ENCODE results near the gene FRK. TPM values are rescaled to one million over a fixed set of nuclear protein-coding genes. Genes with fewer than 3 reads are reported as not detected.

FRK gene
- total RNA-seq, 1 donor from 2014 or later, result 8.1 TPM

GRCh38 chr6:116010790-116011401 is 49.8 kb downstream of the FRK start:
- no peak overlapping the region for H3K4me3 ChIP-seq (ENCODE audit: low read depth, low read length)
- no peak for DNase-seq (ENCODE audit: low read depth)
- peak; percentile 95 for TF ChIP-seq CTCF (conservative IDR thresholded peaks at IDR 0.05; ENCODE audit: low read depth, low read length)

- no peak overlapping the region for H3K4me3 ChIP-seq (ENCODE audit: low read depth, low read length)
- no peak for DNase-seq (ENCODE audit: low read depth)
- no peak for TF ChIP-seq CTCF (conservative IDR thresholded peaks at IDR 0.05; ENCODE audit: low read depth, low read length)
Measured at GRCh38 chr6:116010386-116010785, 50.3 kb downstream of the FRK start.

GRCh38 chr6:116008470-116009243 is 52.0 kb downstream of the FRK start:
- peak; percentile 2 for TF ChIP-seq CTCF (conservative IDR thresholded peaks at IDR 0.05; ENCODE audit: low read depth, low read length)
- peak; percentile 71 for DNase-seq (ENCODE audit: low read depth)
- no peak overlapping the region for H3K4me3 ChIP-seq (ENCODE audit: low read depth, low read length)

- DNase-seq (ENCODE audit: low read depth), result no peak
- TF ChIP-seq CTCF (conservative IDR thresholded peaks at IDR 0.05; ENCODE audit: low read depth, low read length), result no peak
- no peak overlapping the region for H3K4me3 ChIP-seq (ENCODE audit: low read depth, low read length)
Measured at GRCh38 chr6:116004841-116005815, 55.6 kb downstream of the FRK start.

GRCh38 chr6:116003668-116004067 is 57.0 kb downstream of the FRK start:
- TF ChIP-seq CTCF (conservative IDR thresholded peaks at IDR 0.05; ENCODE audit: low read depth, low read length), result no peak
- DNase-seq (ENCODE audit: low read depth), result no peak

GRCh38 chr6:116002756-116003155 is 57.9 kb downstream of the FRK start:
- TF ChIP-seq CTCF (conservative IDR thresholded peaks at IDR 0.05; ENCODE audit: low read depth, low read length), result no peak
- DNase-seq (ENCODE audit: low read depth), result no peak
- no peak overlapping the region for H3K4me3 ChIP-seq (ENCODE audit: low read depth, low read length)

More at GRCh38 chr6:116003668-116004067, 57.0 kb downstream of the FRK start:
- no peak overlapping the region for H3K4me3 ChIP-seq (ENCODE audit: low read depth, low read length)
